ENCODE data around the gene PLPPR5. TPM values are rescaled to one million over a fixed set of nuclear protein-coding genes. Genes with fewer than 3 reads are reported as not detected.

PLPPR5 gene
- polyA plus RNA-seq, 1 donor (not counting 4 experiments of a cell fraction or from before 2014, with no cell fraction given) = 0.93 TPM

GRCh38 chr1:98854137-98854536 is 150.5 kb downstream of the PLPPR5 start:
- no peaks in the 10 kb centered on the region for H3K36me3 ChIP-seq (ENCODE audit: control insufficient read depth in 2 of 2, extremely low read depth in 1 of 2, insufficient read depth in 2 of 2, low read length in 2 of 2)
- DNase-seq (ENCODE audit: low read depth, low spot score) = no peak
- no peaks in the 10 kb centered on the region for H3K4me1 ChIP-seq (ENCODE audit: control insufficient read depth, extremely low read depth, insufficient read depth, low read length)
- no peak overlapping the region for H3K27ac ChIP-seq (ENCODE audit: control insufficient read depth, insufficient read depth, low read length)
- no peaks in the 10 kb centered on the region for H3K27me3 ChIP-seq (ENCODE audit: control insufficient read depth, extremely low read depth, insufficient read depth, low read length)
- no peak overlapping the region for H2AFZ ChIP-seq (ENCODE audit: control insufficient read depth, low read length)
- no peaks in the 10 kb centered on the region for H3K9me3 ChIP-seq (ENCODE audit: control insufficient read depth, low read depth, low read length)
- no peak overlapping the region for H3K4me3 ChIP-seq (ENCODE audit: control insufficient read depth in 2 of 3, extremely low read depth in 1 of 3, insufficient read depth in 2 of 3, low read depth in 1 of 3, low read length in 3 of 3)
- no peak for FAIRE-seq
- dilution Hi-C loops (cut with MboI; ENCODE audit: extremely low pct_ligation_motif_present, low sequenced_read_pairs) = no loop called here
- H3K4me2 ChIP-seq (ENCODE audit: control insufficient read depth, extremely low read depth, insufficient read depth, low read depth, low read length) = no peak overlapping the region
- no peak overlapping the region for H3K9ac ChIP-seq (ENCODE audit: control insufficient read depth, extremely low read depth, insufficient read depth, low read length)
- TF ChIP-seq CTCF (optimal IDR thresholded peaks at IDR 0.05 in 1 of 3, IDR thresholded peaks at IDR 0.05 in 1 of 3, conservative IDR thresholded peaks at IDR 0.05 in 1 of 3; ENCODE audit: extremely low read depth in 1 of 3, insufficient read depth in 2 of 3, low read length in 3 of 3) = no peak
- no peaks in the 10 kb centered on the region for H3K9me1 ChIP-seq (ENCODE audit: control insufficient read depth, extremely low read depth, insufficient read depth, low read length)
- H4K20me1 ChIP-seq (ENCODE audit: control insufficient read depth, extremely low read depth, insufficient read depth, low read length) = no peaks in the 10 kb centered on the region
- no peaks in the 10 kb centered on the region for H3K79me2 ChIP-seq (ENCODE audit: control insufficient read depth, insufficient read depth, low read length)

- Histone ChIP-seq H3K27ac (ENCODE audit: control insufficient read depth, insufficient read depth, low read length) (no peak overlapping the region), H3K4me3 (ENCODE audit: control insufficient read depth in 2 of 3, extremely low read depth in 1 of 3, insufficient read depth in 2 of 3, low read depth in 1 of 3, low read length in 3 of 3) (no peak overlapping the region), H3K27me3 (ENCODE audit: control insufficient read depth, extremely low read depth, insufficient read depth, low read length) (no peaks in the 10 kb centered on the region), H3K9me1 (ENCODE audit: control insufficient read depth, extremely low read depth, insufficient read depth, low read length) (no peaks in the 10 kb centered on the region), H3K4me2 (ENCODE audit: control insufficient read depth, extremely low read depth, insufficient read depth, low read depth, low read length) (no peak overlapping the region), H2AFZ (ENCODE audit: control insufficient read depth, low read length) (no peak overlapping the region), H3K9me3 (ENCODE audit: control insufficient read depth, low read depth, low read length) (no peaks in the 10 kb centered on the region), H3K36me3 (ENCODE audit: control insufficient read depth in 2 of 2, extremely low read depth in 1 of 2, insufficient read depth in 2 of 2, low read length in 2 of 2) (no peaks in the 10 kb centered on the region), H3K79me2 (ENCODE audit: control insufficient read depth, insufficient read depth, low read length) (no peaks in the 10 kb centered on the region), H3K9ac (ENCODE audit: control insufficient read depth, extremely low read depth, insufficient read depth, low read length) (no peak overlapping the region), H3K4me1 (ENCODE audit: control insufficient read depth, extremely low read depth, insufficient read depth, low read length) (no peaks in the 10 kb centered on the region), H4K20me1 (ENCODE audit: control insufficient read depth, extremely low read depth, insufficient read depth, low read length) (no peaks in the 10 kb centered on the region)
- TF ChIP-seq CTCF (optimal IDR thresholded peaks at IDR 0.05 in 1 of 3, IDR thresholded peaks at IDR 0.05 in 1 of 3, conservative IDR thresholded peaks at IDR 0.05 in 1 of 3; ENCODE audit: extremely low read depth in 1 of 3, insufficient read depth in 2 of 3, low read length in 3 of 3) = no peak
- TF ChIP-seq EZH2 (IDR thresholded peaks at IDR 0.05; ENCODE audit: low read length) = no peak
- dilution Hi-C loops (cut with MboI; ENCODE audit: extremely low pct_ligation_motif_present, low sequenced_read_pairs) = no loop called here
- FAIRE-seq (no peak), DNase-seq (ENCODE audit: low read depth, low spot score) (no peak)
These were observed 154.6 kb downstream of the PLPPR5 start for GRCh38 chr1:98849969-98850636.
